Stomach (tissue), 9 donors: ENCODE data around the gene VAV3. TPM values are rescaled to one million over a fixed set of nuclear protein-coding genes. Genes with fewer than 3 reads are reported as not detected.
A peak's percentile ranks its signal among the peaks of the same experiment; 100 is the strongest.
"Not testable (repeated sequence)": the region's sequence is repeated elsewhere in the genome, so short reads cannot be mapped to it uniquely, and the experiment has no call there.

Experiments
- DNase-seq, 2 donors: peaks; one replicate each; pipeline versions ENCODE4 v3.0.0 to v3.0.0-alpha.2; 2013 to 2019
- H3K27ac ChIP-seq, 5 donors: fragments of 200-600 bp in 4 of 5; sonication (generic) in 4 of 5; one replicate each; pipeline ENCODE4 v1.5.1; 2013 to 2019; ENCODE audit warnings: mild to moderate bottlenecking in 1 of 5, moderate library complexity in 1 of 5
- H3K27me3 ChIP-seq, 3 donors: fragments of 200-600 bp; sonication (generic); one replicate each; pipeline ENCODE4 v1.5.1; 2017 to 2019; ENCODE audit warnings: mixed run types in 1 of 3
- H3K36me3 ChIP-seq, 4 donors: fragments of 200-600 bp; sonication (generic); 1 replicate in 3 of 4; 2 replicates in 1 of 4; pipeline ENCODE4 v1.5.1; 2016 to 2019
- H3K4me1 ChIP-seq, 4 donors: fragments of 200-600 bp; sonication (generic); one replicate each; pipeline ENCODE4 v1.5.1; 2016 to 2019
- H3K4me3 ChIP-seq, 4 donors: fragments of 200-600 bp; sonication (generic) in 3 of 4; one replicate each; pipeline ENCODE4 v1.5.1; 2016 to 2019; ENCODE audit warnings: mild to moderate bottlenecking in 1 of 4
- H3K9me3 ChIP-seq, 4 donors: fragments of 200-600 bp; sonication (generic); one replicate each; pipeline ENCODE4 v1.5.1; 2016 to 2019
- CTCF ChIP-seq, 7 experiments: fragments of 450-650 bp in 4 of 7; fragments of 200-600 bp in 3 of 7; sonication (generic) in 3 of 7; IDR thresholded peaks; one replicate each; pipeline ENCODE4 v1.5.1; 2016 to 2019; ENCODE audit warnings: antibody characterized with exemption in 7 of 7, control low read depth in 2 of 7, mild to moderate bottlenecking in 1 of 7
- EP300 ChIP-seq: sonication (generic); formaldehyde crosslinking; IDR thresholded peaks from one replicate; pipeline ENCODE4 v1.6.1; 2017; ENCODE audit warnings: antibody characterized with exemption
- POLR2A ChIP-seq, 4 donors: fragments of 450-650 bp; IDR thresholded peaks; one replicate each; pipeline ENCODE4 v1.6.1; 2016; ENCODE audit warnings: antibody characterized with exemption in 4 of 4, control low read depth in 2 of 4, mild to moderate bottlenecking in 1 of 4, moderate library complexity in 1 of 4
- POLR2AphosphoS5 ChIP-seq, 3 donors: sonication (generic); formaldehyde crosslinking; IDR thresholded peaks; one replicate each; pipeline ENCODE4 v1.6.1; 2016; ENCODE audit warnings: antibody characterized with exemption in 3 of 3
- WGBS, 5 donors: extraction: QIAGEN DNeasy Blood & Tissue Kit in 3 of 5; methylation state at CpG; one replicate each; pipeline versions ENCODE4 v1.1.5 to v1.1.7; 2013 to 2018; 5-methylcytosine and 5-hydroxymethylcytosine counted together
- intact Hi-C: fragments of 100-400 bp; cut with DNase I; formaldehyde crosslinking; loops from one replicate; pipeline ENCODE4 v1.15.1; 2023; ENCODE audit warnings: low total_unique reads
- polyA plus RNA-seq, 3 donors: library from polyadenylated mRNA; stranded (reverse); fragments of 200-250 nt; gene quantifications; one replicate each; pipeline ENCODE4 v1.2.3, GENCODE V29; 2013
- total RNA-seq, 5 donors: library from RNA; depleted of rRNA; stranded (reverse); fragments of >200 nt; gene quantifications; one replicate each; pipeline versions ENCODE4 v1.1.0 to v1.2.3, GENCODE V29; 2014 to 2016
- donor health status: healthy with polysubstance abuse.
- donor health status: Bipolar disorder and iron deficiency.
- donor health status: healthy.

VAV3 gene
- total and polyA plus RNA-seq, 8 donors = 5.7 to 29.3 (median 6.9) TPM

- TF ChIP-seq POLR2AphosphoS5 (IDR thresholded peaks at IDR 0.05) (no peak), EP300 (no peak), POLR2A (IDR thresholded peaks at IDR 0.05) (no peak), CTCF (IDR thresholded peaks at IDR 0.05) (no peak)
- Histone ChIP-seq H3K27ac (no peak overlapping the region), H3K27me3 (no peaks in the 10 kb centered on the region), H3K9me3 (peaks cover 0 to 8% (median 2%) of the 10 kb centered on the region in 4 donors), H3K4me1 (no peaks in the 10 kb centered on the region), H3K4me3 (no peak overlapping the region), H3K36me3 (no peaks in the 10 kb centered on the region)
- no peak for DNase-seq
- intact Hi-C loops = no loop called here
Measured at GRCh38 chr1:107851418-107851817, 113.6 kb downstream of the VAV3 start.

- H3K9me3 ChIP-seq, intact Hi-C loops, H3K27me3 ChIP-seq, H3K4me3 ChIP-seq, H3K36me3 ChIP-seq: not testable (repeated sequence)
- peak in 1 of 2 donors; percentile 22 for DNase-seq
- peaks cover 0 to 31% (median 8%) of the 10 kb centered on the region in 4 donors for H3K4me1 ChIP-seq
- H3K27ac ChIP-seq = peak overlapping the region in 2 of 5 donors; percentile 16 to 53
- 49 to 58% (median 54%) methylated on average over 5 to 7 of the region's 7 CpGs for WGBS, 5 donors
Measured at GRCh38 chr1:107844541-107845194, 120.3 kb downstream of the VAV3 start.

GRCh38 chr1:107843989-107844388 is 121.0 kb downstream of the VAV3 start:
- TF ChIP-seq EP300 = no peak
- TF ChIP-seq POLR2AphosphoS5 (IDR thresholded peaks at IDR 0.05) = no peak
- TF ChIP-seq POLR2A (IDR thresholded peaks at IDR 0.05) = no peak
- no peak for TF ChIP-seq CTCF (IDR thresholded peaks at IDR 0.05)
- H3K4me1 ChIP-seq = peaks cover 0 to 31% (median 8%) of the 10 kb centered on the region in 4 donors
- no peaks in the 10 kb centered on the region for H3K36me3 ChIP-seq
- 77 to 90% (median 80%) methylated on average over 6 of the region's 6 CpGs for WGBS, 5 donors
- no peak overlapping the region for H3K4me3 ChIP-seq
- no peaks in the 10 kb centered on the region for H3K27me3 ChIP-seq
- H3K27ac ChIP-seq = no peak overlapping the region
- H3K9me3 ChIP-seq = peaks cover 0 to 8% (median 0%) of the 10 kb centered on the region in 4 donors
- no peak for DNase-seq
- intact Hi-C loops = no loop called here

- peaks cover 0 to 5% (median 4%) of the 10 kb centered on the region in 4 donors for H3K9me3 ChIP-seq
- 54 to 69% (median 61%) methylated on average over 2 of the region's 2 CpGs for WGBS, 5 donors
- TF ChIP-seq POLR2AphosphoS5 (IDR thresholded peaks at IDR 0.05) (no peak), CTCF (IDR thresholded peaks at IDR 0.05) (no peak), POLR2A (IDR thresholded peaks at IDR 0.05) (no peak), EP300 (no peak)
- peak overlapping the region in 2 of 5 donors; percentile 34 to 40 for H3K27ac ChIP-seq
- H3K36me3 ChIP-seq = no peaks in the 10 kb centered on the region
- no peak for DNase-seq
- H3K4me3 ChIP-seq = no peak overlapping the region
- peaks cover 0 to 31% (median 8%) of the 10 kb centered on the region in 4 donors for H3K4me1 ChIP-seq
- no peaks in the 10 kb centered on the region for H3K27me3 ChIP-seq
- intact Hi-C loops = no loop called here
Measured at GRCh38 chr1:107842241-107842640, 122.7 kb downstream of the VAV3 start.

GRCh38 chr1:107840725-107841124 is 124.3 kb downstream of the VAV3 start:
- TF ChIP-seq EP300 (no peak), POLR2AphosphoS5 (IDR thresholded peaks at IDR 0.05) (no peak), POLR2A (IDR thresholded peaks at IDR 0.05) (no peak), CTCF (IDR thresholded peaks at IDR 0.05) (no peak)
- Histone ChIP-seq H3K4me1 (peaks cover 0 to 31% (median 8%) of the 10 kb centered on the region in 4 donors), H3K9me3 (peaks cover 0 to 6% (median 4%) of the 10 kb centered on the region in 4 donors), H3K27me3 (no peaks in the 10 kb centered on the region), H3K27ac (peak overlapping the region in 1 of 5 donors; percentile 7), H3K36me3 (no peaks in the 10 kb centered on the region), H3K4me3 (no peak overlapping the region)
- DNase-seq = no peak
- 23 to 45% (median 38%) methylated on average over 1 of the region's 1 CpG for WGBS, 5 donors
- intact Hi-C loops = no loop called here
